Keratinocyte (primary cell): ENCODE measurements around the gene PDZD7.

Experiments used
- CTCF ChIP-seq, 3 experiments: IDR thresholded peaks in 1 of 3; conservative IDR thresholded peaks in 1 of 3; optimal IDR thresholded peaks in 1 of 3; 2 replicates in 2 of 3; 3 replicates in 1 of 3; pipeline versions ENCODE3 to v1.5.1; 2011; ENCODE audit warnings: low read length in 3 of 3, mild to moderate bottlenecking in 3 of 3, moderate library complexity in 2 of 3, control low read depth in 1 of 3, inconsistent platforms in 1 of 3; ENCODE audit not compliant: insufficient read depth in 2 of 3; ENCODE audit errors: extremely low read depth in 1 of 3
- EZH2 ChIP-seq: IDR thresholded peaks from one replicate; pipeline ENCODE4 v1.6.1; 2012; ENCODE audit warnings: inconsistent platforms, mild to moderate bottlenecking, low read length, moderate library complexity

GRCh38 chr10:100996678-100997359 is 34.1 kb downstream of the PDZD7 start:
- no peak for TF ChIP-seq CTCF (optimal IDR thresholded peaks at IDR 0.05 in 1 of 3, IDR thresholded peaks at IDR 0.05 in 1 of 3, conservative IDR thresholded peaks at IDR 0.05 in 1 of 3; ENCODE audit: extremely low read depth in 1 of 3, insufficient read depth in 2 of 3, low read length in 3 of 3)
- no peak for TF ChIP-seq EZH2
